ENCODE measurements around the gene MBOAT1.

GRCh38 chr6:20102397-20103073, 109.7 kb downstream of the MBOAT1 start:
- TF ChIP-seq CTCF (IDR thresholded peaks at IDR 0.05) (no peak), POLR2A (IDR thresholded peaks at IDR 0.05) (no peak), POLR2AphosphoS5 (IDR thresholded peaks at IDR 0.05; ENCODE audit: insufficient read depth in 1 of 2, low read depth in 1 of 2) (no peak)
